H9 (cell line): ENCODE measurements around the gene ZBTB7A. TPM values are rescaled to one million over a fixed set of nuclear protein-coding genes. Genes with fewer than 3 reads are reported as not detected.

Source experiments
- DNase-seq: peaks from one replicate; pipeline ENCODE4 v3.0.0-alpha.2; 2017
- H2AFZ ChIP-seq: one replicate; pipeline ENCODE4 v1.6.1; 2013; ENCODE audit warnings: mild to moderate bottlenecking, low read length, control low read depth, moderate library complexity
- H2AK5ac ChIP-seq: 2 replicates; pipeline ENCODE4 v1.6.1; 2013; ENCODE audit warnings: low read length, control low read depth, mixed read lengths; ENCODE audit not compliant: insufficient read length
- H2BK120ac ChIP-seq: one replicate; pipeline ENCODE4 v1.6.1; 2013; ENCODE audit warnings: low read depth, mild to moderate bottlenecking, low read length, control low read depth, inconsistent platforms; ENCODE audit not compliant: poor library complexity, severe bottlenecking
- H2BK12ac ChIP-seq: 2 replicates; pipeline ENCODE4 v1.6.1; 2013; ENCODE audit warnings: low read length, control low read depth, mixed read lengths, low read depth; ENCODE audit not compliant: insufficient read length
- H2BK15ac ChIP-seq: 2 replicates; pipeline ENCODE4 v1.6.1; 2013; ENCODE audit warnings: low read depth, low read length, control low read depth
- H2BK20ac ChIP-seq: one replicate; pipeline ENCODE4 v1.6.1; 2013; ENCODE audit warnings: low read depth, mild to moderate bottlenecking, low read length, control low read depth, inconsistent platforms; ENCODE audit not compliant: poor library complexity, severe bottlenecking
- H2BK5ac ChIP-seq: 2 replicates; pipeline ENCODE4 v1.6.1; 2013; ENCODE audit warnings: low read length, control low read depth, mixed read lengths; ENCODE audit not compliant: insufficient read length
- H3K14ac ChIP-seq: 2 replicates; pipeline ENCODE4 v1.6.1; 2013; ENCODE audit warnings: low read length, control low read depth; ENCODE audit not compliant: insufficient read depth
- H3K18ac ChIP-seq: 2 replicates; pipeline ENCODE4 v1.6.1; 2013; ENCODE audit warnings: low read depth, mild to moderate bottlenecking, mixed read lengths, low read length, control low read depth; ENCODE audit not compliant: insufficient read length
- H3K23ac ChIP-seq: 2 replicates; pipeline ENCODE4 v1.6.1; 2013; ENCODE audit warnings: low read length, control low read depth, mixed read lengths, low read depth; ENCODE audit not compliant: insufficient read length
- H3K23me2 ChIP-seq: 2 replicates; pipeline ENCODE4 v1.6.1; 2013; ENCODE audit warnings: low read depth, mild to moderate bottlenecking, mixed read lengths, low read length, control low read depth; ENCODE audit not compliant: insufficient read length, poor library complexity, severe bottlenecking
- H3K27ac ChIP-seq: 2 replicates; pipeline ENCODE4 v1.5.1; 2013; ENCODE audit warnings: low read length, control low read depth, mixed read lengths, low read depth; ENCODE audit not compliant: insufficient read length
- H3K27me3 ChIP-seq: 2 replicates; pipeline ENCODE4 v1.6.1; 2013; ENCODE audit warnings: low read length, control low read depth, inconsistent platforms; ENCODE audit not compliant: insufficient read depth
- H3K4ac ChIP-seq: 2 replicates; pipeline ENCODE4 v1.6.1; 2013; ENCODE audit warnings: low read depth, mild to moderate bottlenecking, control low read depth, inconsistent platforms, low read length, moderate library complexity
- H3K4me1 ChIP-seq: 2 replicates; pipeline ENCODE4 v1.6.1; 2013; ENCODE audit warnings: low read length, control low read depth, inconsistent platforms; ENCODE audit not compliant: insufficient read depth
- H3K4me2 ChIP-seq: 2 replicates; pipeline ENCODE4 v1.6.1; 2013; ENCODE audit warnings: low read length, control low read depth, mixed read lengths; ENCODE audit not compliant: insufficient read length, insufficient read depth
- H3K56ac ChIP-seq: 2 replicates; pipeline ENCODE4 v1.6.1; 2013; ENCODE audit warnings: low read depth, mild to moderate bottlenecking, mixed read lengths, low read length, control low read depth; ENCODE audit not compliant: insufficient read length
- H3K79me1 ChIP-seq: 2 replicates; pipeline ENCODE4 v1.6.1; 2013; ENCODE audit warnings: low read depth, mild to moderate bottlenecking, moderate library complexity, low read length, control low read depth, inconsistent platforms; ENCODE audit not compliant: insufficient read depth, poor library complexity, severe bottlenecking
- H3K79me2 ChIP-seq: 2 replicates; pipeline ENCODE4 v1.6.1; 2013; ENCODE audit warnings: low read length, control low read depth, inconsistent platforms; ENCODE audit not compliant: insufficient read depth
- H3K9ac ChIP-seq: 2 replicates; pipeline ENCODE4 v1.6.1; 2013; ENCODE audit warnings: low read length, control low read depth, mixed read lengths; ENCODE audit not compliant: insufficient read length; ENCODE audit errors: extremely low read depth
- H3K9me3 ChIP-seq: one replicate; pipeline ENCODE4 v1.6.1; 2013; ENCODE audit warnings: low read depth, low read length, inconsistent platforms; ENCODE audit not compliant: control insufficient read depth
- H3T11ph ChIP-seq: one replicate; pipeline ENCODE4 v1.6.1; 2013; ENCODE audit warnings: mild to moderate bottlenecking, low read length, control low read depth, inconsistent platforms
- H4K20me1 ChIP-seq: one replicate; pipeline ENCODE4 v1.6.1; 2013; ENCODE audit not compliant: control insufficient read depth, insufficient read length, insufficient read depth
- H4K5ac ChIP-seq: 2 replicates; pipeline ENCODE4 v1.6.1; 2013; ENCODE audit warnings: low read depth, mild to moderate bottlenecking, mixed read lengths, low read length, control low read depth; ENCODE audit not compliant: insufficient read length
- H4K8ac ChIP-seq: replicated peaks from 2 replicates; pipeline ENCODE4 v1.6.1; 2013; ENCODE audit warnings: low read length, control low read depth, mixed read lengths, low read depth; ENCODE audit not compliant: insufficient read length
- H4K91ac ChIP-seq: 2 replicates; pipeline ENCODE4 v1.6.1; 2013; ENCODE audit warnings: low read depth, mild to moderate bottlenecking, moderate library complexity, mixed read lengths, low read length, control low read depth; ENCODE audit not compliant: insufficient read length
- H3K27ac Mint-ChIP-seq, 3 experiments: 2 replicates in 2 of 3; 3 replicates in 1 of 3; pipeline ENCODE4 v1.8.0; 2020 to 2021; ENCODE audit warnings: mixed read lengths in 3 of 3, mild to moderate bottlenecking in 1 of 3, moderate library complexity in 1 of 3
- H3K27me3 Mint-ChIP-seq: 2 replicates; pipeline ENCODE4 v1.8.0; 2021; ENCODE audit warnings: low read depth, mild to moderate bottlenecking, moderate library complexity, mixed read lengths
- H3K36me3 Mint-ChIP-seq, 3 experiments: 2 replicates in 2 of 3; 3 replicates in 1 of 3; pipeline ENCODE4 v1.8.0; 2020 to 2021; ENCODE audit warnings: low read depth in 3 of 3, mixed read lengths in 3 of 3; ENCODE audit not compliant: insufficient read depth in 1 of 3
- H3K4me1 Mint-ChIP-seq, 2 experiments: 2 replicates each; pipeline ENCODE4 v1.8.0; 2020; ENCODE audit warnings: mixed read lengths in 2 of 2
- H3K4me3 Mint-ChIP-seq, 2 experiments: 2 replicates in 1 of 2; 3 replicates in 1 of 2; pipeline ENCODE4 v1.8.0; 2020 to 2021; ENCODE audit warnings: mild to moderate bottlenecking in 2 of 2, mixed read lengths in 2 of 2, moderate library complexity in 1 of 2
- H3K9me3 Mint-ChIP-seq, 2 experiments: 2 replicates in 1 of 2; 3 replicates in 1 of 2; pipeline ENCODE4 v1.8.0; 2020; ENCODE audit warnings: mild to moderate bottlenecking in 2 of 2, mixed read lengths in 2 of 2, moderate library complexity in 1 of 2
- whole genome bisulfite sequencing: extraction: QIAGEN DNeasy Blood & Tissue Kit; methylation state at CpG from one replicate; pipeline ENCODE4 v1.1.7; 2013; ENCODE audit warnings: missing lambda C conversion rate, low lambda C conversion rate, mixed read lengths; ENCODE audit not compliant: insufficient read length; ENCODE audit errors: extremely low coverage; 5-methylcytosine and 5-hydroxymethylcytosine counted together
- total RNA-seq: library from RNA; stranded (reverse); gene quantifications from 2 replicates; pipeline ENCODE4 v1.2.1, GENCODE V29; 2021
- TF ChIP-seq, protein P1 (sequence below): fragments of 200-600 bp; sonication (generic); conservative IDR thresholded peaks from 3 replicates; pipeline ENCODE4 v1.8.0; 2021; ENCODE audit warnings: antibody characterized with exemption, mild to moderate bottlenecking

Gene ZBTB7A
- total RNA-seq, 1 experiment from 2014 or later, result 24.9 TPM

DNA sequence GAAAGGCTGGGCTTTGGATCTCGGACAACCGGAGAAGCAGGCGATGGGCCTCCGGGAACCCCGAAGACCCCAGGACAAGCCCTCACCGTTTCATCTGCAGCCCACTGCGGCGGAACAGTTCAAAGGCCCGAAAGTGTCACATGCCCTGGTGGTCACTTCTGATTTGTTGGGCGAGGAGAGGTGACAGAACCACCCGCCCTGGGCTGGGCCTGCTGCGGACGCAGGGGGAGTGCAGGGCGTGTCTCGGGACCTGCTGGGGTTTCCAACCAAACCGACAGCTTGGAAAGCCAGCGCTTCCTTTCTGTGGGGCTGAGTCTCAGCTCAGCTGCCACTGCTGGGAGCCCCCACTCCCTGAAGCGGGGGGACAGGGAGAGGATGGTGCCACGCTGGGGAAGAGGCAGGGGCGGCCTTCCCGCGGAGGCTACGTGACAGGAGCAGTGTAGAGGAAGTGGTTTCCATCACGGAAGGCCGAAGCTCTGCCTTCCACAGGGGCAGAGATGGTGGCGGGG is 22.8 kb upstream of the ZBTB7A start:
- Histone ChIP-seq H3K23ac (no peak overlapping the region), H3K4me2 (no peak overlapping the region), H3K4me1 (no peaks in the 10 kb centered on the region), H3K27me3 (no peaks in the 10 kb centered on the region), H4K5ac (no peak overlapping the region), H4K8ac (no peak overlapping the region), H3K79me1 (no peaks in the 10 kb centered on the region), H3K14ac (no peak overlapping the region), H3K18ac (no peak overlapping the region), H2AK5ac (no peak overlapping the region), H3K79me2 (no peaks in the 10 kb centered on the region), H3K9me3 (no peaks in the 10 kb centered on the region), H3K56ac (no peak overlapping the region), H2BK12ac (no peak overlapping the region), H3K23me2 (no peaks in the 10 kb centered on the region), H2AFZ (no peak overlapping the region), H3T11ph (no peak overlapping the region), H4K91ac (no peak overlapping the region), H2BK15ac (no peak overlapping the region), H3K4ac (no peak overlapping the region), H4K20me1 (no peaks in the 10 kb centered on the region), H3K9ac (no peak overlapping the region), H2BK120ac (no peak overlapping the region), H2BK5ac (no peak overlapping the region), H2BK20ac (no peak overlapping the region), H3K27ac (no peak overlapping the region)
- Mint-ChIP-seq H3K4me3 (no peak overlapping the region), H3K27me3 (no peaks in the 10 kb centered on the region), H3K4me1 (0 out of 4 replicates have a peak, but pooled peaks cover 0 to 4% of the 10 kb centered on the region in 2 experiments), H3K36me3 (peaks cover 7 to 23% (median 22%) of the 10 kb centered on the region in 3 experiments; a peak in 6 of 7 replicates), H3K9me3 (no peaks in the 10 kb centered on the region), H3K27ac (no peak overlapping the region)
- no CpG with 5 or more reads among the region's 26 CpGs for WGBS
- DNase-seq, result no peak
- TF ChIP-seq, protein P1, sequence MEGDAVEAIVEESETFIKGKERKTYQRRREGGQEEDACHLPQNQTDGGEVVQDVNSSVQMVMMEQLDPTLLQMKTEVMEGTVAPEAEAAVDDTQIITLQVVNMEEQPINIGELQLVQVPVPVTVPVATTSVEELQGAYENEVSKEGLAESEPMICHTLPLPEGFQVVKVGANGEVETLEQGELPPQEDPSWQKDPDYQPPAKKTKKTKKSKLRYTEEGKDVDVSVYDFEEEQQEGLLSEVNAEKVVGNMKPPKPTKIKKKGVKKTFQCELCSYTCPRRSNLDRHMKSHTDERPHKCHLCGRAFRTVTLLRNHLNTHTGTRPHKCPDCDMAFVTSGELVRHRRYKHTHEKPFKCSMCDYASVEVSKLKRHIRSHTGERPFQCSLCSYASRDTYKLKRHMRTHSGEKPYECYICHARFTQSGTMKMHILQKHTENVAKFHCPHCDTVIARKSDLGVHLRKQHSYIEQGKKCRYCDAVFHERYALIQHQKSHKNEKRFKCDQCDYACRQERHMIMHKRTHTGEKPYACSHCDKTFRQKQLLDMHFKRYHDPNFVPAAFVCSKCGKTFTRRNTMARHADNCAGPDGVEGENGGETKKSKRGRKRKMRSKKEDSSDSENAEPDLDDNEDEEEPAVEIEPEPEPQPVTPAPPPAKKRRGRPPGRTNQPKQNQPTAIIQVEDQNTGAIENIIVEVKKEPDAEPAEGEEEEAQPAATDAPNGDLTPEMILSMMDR, result no peak
